ENCODE measurements around the gene SLC35B2.

Gene SLC35B2, protein sequence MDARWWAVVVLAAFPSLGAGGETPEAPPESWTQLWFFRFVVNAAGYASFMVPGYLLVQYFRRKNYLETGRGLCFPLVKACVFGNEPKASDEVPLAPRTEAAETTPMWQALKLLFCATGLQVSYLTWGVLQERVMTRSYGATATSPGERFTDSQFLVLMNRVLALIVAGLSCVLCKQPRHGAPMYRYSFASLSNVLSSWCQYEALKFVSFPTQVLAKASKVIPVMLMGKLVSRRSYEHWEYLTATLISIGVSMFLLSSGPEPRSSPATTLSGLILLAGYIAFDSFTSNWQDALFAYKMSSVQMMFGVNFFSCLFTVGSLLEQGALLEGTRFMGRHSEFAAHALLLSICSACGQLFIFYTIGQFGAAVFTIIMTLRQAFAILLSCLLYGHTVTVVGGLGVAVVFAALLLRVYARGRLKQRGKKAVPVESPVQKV

GRCh38 chr6:44257025-44257752 lies at the start of gene SLC35B2:
Gene SLC35B2, minus strand, starts transcription at chr6:44257528. Its CDS starts 118 bp downstream, at chr6:44257410.
- peak; percentile 80 for DNase-seq

- DNase-seq: no peak
Measured at GRCh38 chr6:44306710-44307109, 49.4 kb upstream of the SLC35B2 start.

GRCh38 chr6:44305200-44305725 lies 47.9 kb upstream of the SLC35B2 start:
- no peak for DNase-seq

DNA sequence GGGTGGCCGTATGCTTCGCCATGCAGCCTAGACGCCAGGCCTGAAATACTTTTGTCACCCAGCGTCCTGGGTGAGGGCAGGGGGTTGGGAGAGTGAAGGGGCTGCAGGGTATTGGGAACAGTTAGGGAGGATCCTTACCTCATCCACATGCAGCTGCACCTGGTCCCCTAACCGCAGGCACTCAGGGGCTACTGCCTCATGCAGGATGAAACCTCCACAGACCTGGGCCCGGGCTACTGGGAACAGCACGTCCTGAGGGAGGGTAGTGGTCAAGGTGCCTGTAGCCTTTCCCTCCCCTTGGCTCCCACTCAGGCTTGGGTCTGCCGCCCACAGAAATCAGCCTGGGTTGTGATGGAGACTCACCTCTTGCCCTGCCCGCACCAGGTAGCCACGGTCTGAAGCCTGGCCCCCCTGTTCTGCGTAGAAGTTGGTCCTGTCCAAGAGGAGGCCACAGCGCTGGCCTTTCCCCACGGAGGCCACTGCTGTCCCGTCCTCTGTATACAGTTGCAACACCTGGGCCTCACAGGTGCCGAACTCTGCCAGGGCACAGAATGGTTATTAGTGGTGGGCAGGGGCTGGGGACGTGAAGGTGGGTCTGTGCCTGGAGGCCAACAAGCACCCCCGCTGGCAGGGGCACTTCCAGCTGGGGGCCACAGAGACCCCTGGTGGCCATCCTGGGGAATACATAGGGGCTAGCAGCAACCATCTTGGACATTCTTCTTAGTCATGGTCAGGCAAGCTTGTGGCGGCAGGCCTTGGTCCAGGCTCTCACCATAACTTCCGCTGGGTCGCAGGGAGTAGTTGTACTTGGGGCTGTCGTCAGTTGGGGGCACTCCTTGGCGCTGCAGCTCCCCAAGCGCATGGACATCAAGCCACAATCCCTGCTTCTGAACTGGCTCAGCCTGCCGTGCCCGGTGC lies 47.2 kb upstream of the SLC35B2 start:
- peak; percentile 47 for DNase-seq

DNA sequence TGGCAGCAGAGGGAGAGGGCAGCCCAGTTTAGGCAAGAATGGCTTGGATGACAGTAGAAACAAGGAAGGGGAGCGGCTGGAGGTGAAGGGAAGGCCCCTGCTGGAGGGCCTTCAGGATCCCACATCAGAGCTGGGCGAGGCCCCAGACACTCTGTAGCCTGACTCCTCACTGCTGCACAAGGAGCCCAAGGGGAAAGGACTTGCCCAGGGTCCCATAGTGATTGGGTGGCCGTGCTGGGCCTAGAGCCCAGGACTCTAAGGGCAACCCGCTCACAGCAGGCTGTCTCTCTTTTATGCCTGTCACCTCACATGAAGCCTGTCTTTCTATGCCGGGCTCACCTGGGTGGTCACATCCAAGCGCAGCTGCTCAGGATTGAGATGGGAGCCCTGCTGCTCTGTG lies 46.5 kb upstream of the SLC35B2 start:
- no peak for DNase-seq

GRCh38 chr6:44302856-44303255 lies 45.5 kb upstream of the SLC35B2 start:
- DNase-seq: no peak

- DNase-seq: no peak
Measured at GRCh38 chr6:44301782-44302564, 44.6 kb upstream of the SLC35B2 start.

- no peak for DNase-seq
Measured at GRCh38 chr6:44301106-44301505, 43.8 kb upstream of the SLC35B2 start.

- DNase-seq: no peak
Measured at GRCh38 chr6:44300292-44300823, 43.0 kb upstream of the SLC35B2 start.

DNA sequence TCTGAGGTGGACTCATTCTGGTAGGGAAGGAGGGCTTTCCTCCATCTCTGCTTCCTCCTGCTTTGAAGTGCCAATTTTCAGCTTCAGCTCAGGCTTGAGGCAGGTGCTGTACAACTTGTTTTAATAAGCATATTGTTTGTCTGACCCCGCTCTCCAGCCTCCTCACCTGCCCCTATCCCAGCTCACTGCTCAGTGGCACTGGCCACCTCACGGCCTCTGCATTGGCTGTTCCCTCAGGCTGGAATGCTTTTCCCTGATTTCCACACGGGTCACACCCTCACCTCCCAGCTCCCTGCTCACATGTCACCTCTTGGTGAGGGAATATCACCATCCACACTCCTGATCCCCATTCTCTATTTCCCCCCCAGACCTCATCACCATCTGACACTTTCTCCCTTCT lies 41.5 kb upstream of the SLC35B2 start:
- no peak for DNase-seq

DNA sequence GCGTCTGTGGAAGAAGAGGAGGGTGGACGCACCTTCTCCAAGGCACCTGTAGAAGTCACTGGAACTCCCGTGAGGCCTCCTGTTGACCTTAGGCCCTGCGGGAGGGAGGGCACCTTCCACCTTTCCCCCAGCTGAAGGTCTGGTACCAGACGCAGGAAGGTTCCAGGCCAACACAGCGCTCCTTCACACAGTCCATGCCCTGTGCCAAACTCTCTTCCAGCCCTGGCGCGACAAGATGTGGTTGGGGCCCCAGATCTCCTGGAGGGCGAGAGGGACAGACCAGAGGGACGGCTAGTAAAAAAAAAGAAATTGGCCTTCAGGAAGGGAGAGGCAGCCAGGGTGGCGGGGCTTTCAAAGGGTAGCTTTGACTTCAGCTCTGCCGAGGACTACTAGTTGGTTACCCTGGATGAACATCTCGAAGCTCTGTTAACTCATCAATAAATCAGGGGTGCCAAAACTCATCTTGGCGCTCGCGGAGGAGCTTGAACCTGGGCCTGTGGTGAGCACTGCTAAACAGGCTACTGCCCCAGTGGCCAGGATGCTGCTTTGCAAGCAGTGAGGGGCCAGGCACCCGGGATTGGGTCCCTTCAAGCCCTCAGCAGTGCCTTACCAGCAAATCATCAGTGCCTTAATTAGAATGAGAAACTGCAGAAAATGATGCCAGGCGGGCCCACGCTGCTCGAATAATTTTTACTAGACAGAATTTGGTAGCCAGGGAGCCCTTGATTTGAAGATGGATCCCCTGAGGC lies 40.9 kb upstream of the SLC35B2 start:
- no peak for DNase-seq

DNA sequence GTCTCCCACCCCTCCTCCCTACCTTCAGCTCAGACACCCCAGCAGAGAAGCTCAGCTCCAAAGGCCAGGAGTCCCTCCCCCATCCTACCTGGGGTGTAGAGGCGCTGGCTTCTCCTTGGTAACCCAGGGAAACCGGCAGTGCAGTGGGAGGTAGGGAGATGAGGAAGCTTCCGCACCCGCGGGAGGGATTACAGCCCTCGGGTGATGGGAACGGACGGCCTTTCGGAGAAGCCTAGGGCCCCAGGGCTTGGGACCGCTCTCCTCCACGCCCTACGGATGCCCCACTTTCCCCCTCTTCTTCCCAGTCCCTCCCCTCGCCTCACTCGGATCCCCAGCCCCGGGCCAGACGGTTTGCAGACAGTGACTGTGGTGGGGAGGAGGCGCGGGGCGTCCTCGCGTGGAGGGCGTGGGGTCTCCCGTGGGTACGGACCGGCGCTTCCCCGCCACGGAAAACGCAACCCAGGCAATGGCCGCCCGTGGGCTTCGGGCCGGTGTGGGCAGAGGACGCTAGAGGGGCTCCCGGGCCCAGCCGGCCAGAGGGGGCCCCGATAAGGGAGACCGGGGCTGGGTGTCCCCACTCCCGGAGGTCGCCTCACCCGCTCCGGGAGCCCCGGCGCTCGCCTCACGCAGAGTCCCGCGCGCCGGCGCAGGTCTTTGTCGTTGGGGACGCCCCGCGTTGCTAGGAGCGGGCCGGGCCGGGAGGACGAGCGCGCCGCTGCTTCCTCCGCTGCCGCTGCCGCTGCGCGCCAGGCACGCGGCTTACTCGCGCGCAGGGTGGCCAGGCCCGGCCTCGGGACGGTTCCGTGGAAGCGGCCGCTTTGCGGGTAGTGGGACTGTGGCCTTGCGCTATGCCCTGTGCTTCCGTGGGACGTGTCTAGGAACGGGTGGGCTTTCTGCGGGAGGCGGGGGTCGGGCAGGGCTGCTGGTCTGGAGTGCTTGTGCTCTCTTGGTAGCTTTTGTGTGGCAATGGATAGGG lies 40.0 kb upstream of the SLC35B2 start:
- DNase-seq: peak; percentile 37

- DNase-seq: no peak
Measured at GRCh38 chr6:44294832-44295791, 37.8 kb upstream of the SLC35B2 start.

DNA sequence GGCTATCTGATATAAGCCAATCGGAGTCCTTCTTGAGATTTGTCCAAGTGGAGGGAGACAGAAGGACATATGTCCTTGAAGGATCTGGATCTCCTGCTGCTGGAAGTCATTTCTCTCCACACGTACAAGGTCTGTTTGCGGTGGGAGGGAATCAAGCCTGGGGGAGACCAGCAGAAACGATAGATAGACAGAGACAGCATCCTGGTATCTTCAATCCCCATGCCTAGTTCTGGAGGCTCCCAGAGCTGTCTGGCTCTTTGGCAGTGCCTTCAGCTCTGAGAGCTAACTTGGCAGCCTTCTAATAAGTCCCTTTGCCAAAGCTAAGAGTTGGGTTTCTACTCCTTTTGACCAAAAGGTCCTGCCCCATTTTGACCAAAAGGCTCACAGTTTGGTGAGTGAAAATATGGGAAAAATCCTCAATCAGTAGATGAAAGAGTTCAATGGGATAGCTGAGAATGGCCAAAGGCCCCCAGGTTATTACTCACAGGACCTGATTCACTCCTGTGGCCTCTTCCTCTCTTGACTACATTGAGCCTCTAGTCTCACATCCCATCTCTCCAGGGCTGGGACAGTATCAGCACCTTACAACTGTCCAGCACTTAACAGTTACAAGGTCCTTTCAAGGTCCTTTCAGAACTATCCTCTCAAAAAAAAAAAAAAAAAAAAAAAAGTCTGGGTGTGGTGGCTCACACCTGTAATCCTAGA lies 35.5 kb upstream of the SLC35B2 start:
- DNase-seq: no peak

DNA sequence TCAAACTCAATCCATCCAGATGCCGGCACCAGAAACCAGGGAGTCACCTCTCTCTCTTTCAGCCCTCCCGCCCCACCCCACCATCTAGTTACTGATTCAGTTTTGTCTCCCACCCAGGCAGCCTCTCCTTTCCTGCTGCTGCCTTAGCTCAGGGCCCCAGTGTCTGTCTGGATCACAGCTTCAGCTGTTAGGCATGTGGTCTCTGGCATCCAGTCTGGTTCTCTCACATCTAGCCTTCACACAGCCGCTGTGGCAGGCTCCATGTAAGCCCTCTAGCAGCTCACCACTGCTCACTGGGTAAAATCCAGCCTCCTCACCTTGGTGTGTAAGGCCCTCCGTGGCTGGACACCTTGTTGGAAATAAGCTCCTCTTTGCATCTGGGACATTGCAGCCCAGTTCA lies 34.5 kb upstream of the SLC35B2 start:
- no peak for DNase-seq

- no peak for DNase-seq
Measured at GRCh38 chr6:44289726-44290260, 32.5 kb upstream of the SLC35B2 start.

DNA sequence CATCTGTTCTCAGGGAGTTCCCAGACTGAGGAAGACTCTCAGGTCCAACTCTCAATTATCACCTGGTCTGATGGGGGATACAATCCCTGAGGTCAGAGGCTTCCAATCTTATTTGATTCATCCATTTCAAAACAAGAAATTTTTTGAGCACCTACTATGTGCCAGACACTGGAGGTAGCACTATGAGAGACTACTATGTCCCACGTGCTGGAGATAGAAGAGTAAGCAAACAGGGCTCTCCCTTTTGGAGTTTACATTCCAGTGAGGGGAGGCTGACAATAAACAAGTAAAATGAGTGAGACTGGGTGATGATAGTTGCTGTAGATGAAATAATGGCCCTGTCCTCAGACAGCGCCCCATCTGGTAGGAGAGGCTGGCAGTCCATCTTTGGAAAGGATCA lies 29.4 kb upstream of the SLC35B2 start:
- no peak for DNase-seq

DNA sequence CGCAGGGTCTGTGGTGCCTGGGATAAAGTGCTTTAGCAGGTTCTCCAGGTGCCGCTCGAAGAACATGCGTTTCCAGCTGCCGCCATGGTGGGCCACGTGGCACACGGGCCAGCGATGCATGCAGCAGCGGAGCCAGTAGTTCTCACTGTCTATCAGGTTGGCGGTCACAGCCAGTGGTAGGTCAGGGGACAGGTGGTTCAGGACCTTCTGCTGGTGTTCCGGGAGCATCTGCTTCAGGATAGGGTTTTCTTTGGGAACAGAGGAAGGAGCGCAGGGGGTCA lies 28.9 kb upstream of the SLC35B2 start:
- DNase-seq: no peak

Measured in CD4-positive, alpha-beta T cell treated with Interleukin-21 for 1 hour (primary cell).